ENCODE data around the gene KIF1B. TPM values are rescaled to one million over a fixed set of nuclear protein-coding genes. Genes with fewer than 3 reads are reported as not detected.

Gene KIF1B
- total and polyA plus RNA-seq, 10 of the 15 experiments (the other 5 are each of a cell fraction or from before 2014, with no cell fraction given): 2.1 to 16.5 (median 8.7) TPM

- SMC1A ChIA-PET (ENCODE audit: uncharacterized antibody, unreplicated experiment): interaction anchor here (1.4 kb wide), 1 partner anchor 16 kb away, joined by 5 read pairs; no protein-coding TSS in a partner anchor
- H3K36me3 ChIP-seq (ENCODE audit: control insufficient read depth in 2 of 2, insufficient read depth in 2 of 2, low read length in 1 of 2): 0 out of 4 replicates have a peak, but pooled peaks cover 0 to 6% of the 10 kb centered on the region in 2 experiments
- in situ Hi-C loops (cut with MboI): no loop called here
Observed at GRCh38 chr1:10161541-10162290, 48.7 kb upstream of the KIF1B start.

More at GRCh38 chr1:10161541-10162290, 48.7 kb upstream of the KIF1B start:
- no peak overlapping the region for H3K9ac ChIP-seq (ENCODE audit: control insufficient read depth, insufficient read depth, low read length)
- H4K20me1 ChIP-seq (ENCODE audit: control insufficient read depth, insufficient read depth): no peaks in the 10 kb centered on the region
- H2AFZ ChIP-seq (ENCODE audit: control insufficient read depth, low read depth, low read length): no peak overlapping the region
- intact Hi-C loops (cut with micrococcal nuclease; ENCODE audit: unreplicated experiment): no loop called here
- H3K4me1 ChIP-seq (ENCODE audit: control insufficient read depth, insufficient read depth, low read length): no peaks in the 10 kb centered on the region
- ChIA-PET CTCF (no interaction called here), POLR2A (interaction anchor here (1.2 to 1.6 kb wide), 2 partner anchors 12 to 39 kb away, joined by 3 to 4 read pairs; no protein-coding TSS in a partner anchor), RAD21 (ENCODE audit: unreplicated experiment) (no interaction called here)
- ATAC-seq (no peak), DNase-seq (ENCODE audit: low read depth, low spot score) (no peak), FAIRE-seq (no peak)
- no peak overlapping the region for H3K27ac ChIP-seq (ENCODE audit: control insufficient read depth, insufficient read depth)
- WGBS (ENCODE audit: insufficient coverage, insufficient replicate concordance, low lambda C conversion rate, missing lambda C conversion rate): 93% methylated on average over 14 of the region's 17 CpGs
- no peak overlapping the region for H3K4me3 ChIP-seq
- no peaks in the 10 kb centered on the region for H3K79me2 ChIP-seq (ENCODE audit: control insufficient read depth, insufficient read depth, low read length)
- H3K27me3 ChIP-seq (replicated peaks in 1 of 2; ENCODE audit: control insufficient read depth in 2 of 2, insufficient read depth in 2 of 2, low read length in 1 of 2): no peaks in the 10 kb centered on the region
- H3K9me3 ChIP-seq (replicated peaks; ENCODE audit: control insufficient read depth, insufficient read depth, low read length): no peaks in the 10 kb centered on the region
- no TSS peak for BruUV-seq (replicated peaks)
- H3K4me2 ChIP-seq (ENCODE audit: control insufficient read depth, insufficient read depth): no peak overlapping the region
- TF ChIP-seq JUND (IDR thresholded peaks at IDR 0.05; ENCODE audit: low read depth, low read length): no peak
- no peak for TF ChIP-seq CREB1 (IDR thresholded peaks at IDR 0.05; ENCODE audit: low read depth)
- TF ChIP-seq RAD21 (IDR thresholded peaks at IDR 0.05; ENCODE audit: insufficient read depth, low read depth, low read length): no peak
- TF ChIP-seq RUNX3 (IDR thresholded peaks at IDR 0.05; ENCODE audit: low read length): no peak
- TF ChIP-seq, protein P1, sequence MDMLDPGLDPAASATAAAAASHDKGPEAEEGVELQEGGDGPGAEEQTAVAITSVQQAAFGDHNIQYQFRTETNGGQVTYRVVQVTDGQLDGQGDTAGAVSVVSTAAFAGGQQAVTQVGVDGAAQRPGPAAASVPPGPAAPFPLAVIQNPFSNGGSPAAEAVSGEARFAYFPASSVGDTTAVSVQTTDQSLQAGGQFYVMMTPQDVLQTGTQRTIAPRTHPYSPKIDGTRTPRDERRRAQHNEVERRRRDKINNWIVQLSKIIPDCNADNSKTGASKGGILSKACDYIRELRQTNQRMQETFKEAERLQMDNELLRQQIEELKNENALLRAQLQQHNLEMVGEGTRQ (IDR thresholded peaks at IDR 0.05; ENCODE audit: borderline replicate concordance, low read depth, low read length): no peak
- TF ChIP-seq ZNF592 (IDR thresholded peaks at IDR 0.05): no peak
- TF ChIP-seq SUZ12 (IDR thresholded peaks at IDR 0.05; ENCODE audit: unreplicated experiment): no peak
- TF ChIP-seq MEF2A (IDR thresholded peaks at IDR 0.05; ENCODE audit: insufficient read depth, low read depth, low read length): no peak
- no peak for TF ChIP-seq CBX3 (IDR thresholded peaks at IDR 0.05; ENCODE audit: borderline replicate concordance, low read depth)
- TF ChIP-seq E2F4 (IDR thresholded peaks at IDR 0.05; ENCODE audit: low read depth, low read length): no peak
- TF ChIP-seq IKZF1 (conservative IDR thresholded peaks at IDR 0.05): no peak
- TF ChIP-seq ATF2 (IDR thresholded peaks at IDR 0.05; ENCODE audit: low read length): no peak
- no peak for TF ChIP-seq NRF1 (conservative IDR thresholded peaks at IDR 0.05; ENCODE audit: low read depth, low read length)
